GM20000 (cell line): Measurements from ENCODE around the gene MYRFL.

Source experiments
- DNase-seq: peaks from one replicate; pipeline ENCODE4 v3.0.0; 2012; ENCODE audit warnings: low spot score
- TF ChIP-seq, protein P1 (sequence below): IDR thresholded peaks from 2 replicates; pipeline ENCODE4 v1.5.1; 2012; ENCODE audit warnings: mild to moderate bottlenecking, control low read depth; ENCODE audit errors: extremely low read depth, missing control alignments

Gene MYRFL

DNA sequence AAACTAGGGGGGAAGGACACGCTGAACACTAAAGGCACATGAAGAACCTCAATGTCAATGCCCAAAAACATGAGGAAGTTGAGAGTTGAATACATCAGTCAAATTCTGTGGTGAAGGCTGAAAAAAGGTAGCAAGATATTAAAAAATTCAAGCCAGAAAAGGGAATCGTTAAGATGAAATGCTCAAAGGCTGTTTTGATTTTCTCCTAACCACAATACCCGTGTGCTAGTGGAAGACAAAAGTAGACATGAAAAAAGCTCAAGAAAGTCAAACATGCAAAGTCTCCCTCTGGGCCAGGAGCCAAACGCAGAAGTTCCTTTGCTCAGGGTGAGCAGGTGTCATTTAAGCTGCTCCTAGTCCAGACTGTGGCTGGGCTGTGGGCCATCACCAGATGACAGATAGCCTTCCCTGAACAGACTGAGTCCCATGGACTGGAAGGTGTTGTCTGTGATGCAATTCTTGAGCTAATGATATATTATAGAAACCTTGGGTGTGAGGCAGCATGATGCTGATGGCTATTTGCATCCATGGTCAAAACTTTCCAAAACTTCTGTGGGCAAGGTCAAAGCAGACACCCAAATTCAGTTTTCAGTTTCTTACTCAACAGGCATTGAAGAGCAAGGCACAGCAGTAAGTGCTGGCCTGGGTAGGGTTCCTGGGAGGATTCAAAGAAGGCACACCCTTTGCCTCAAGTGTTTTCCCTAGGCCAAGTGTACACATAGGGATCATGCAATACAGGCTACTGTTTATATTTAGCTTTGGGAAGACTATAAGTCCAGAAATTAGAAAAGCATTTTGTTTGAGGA lies 81.6 kb downstream of the MYRFL start:
- DNase-seq, result peak; percentile 11
- TF ChIP-seq, protein P1, sequence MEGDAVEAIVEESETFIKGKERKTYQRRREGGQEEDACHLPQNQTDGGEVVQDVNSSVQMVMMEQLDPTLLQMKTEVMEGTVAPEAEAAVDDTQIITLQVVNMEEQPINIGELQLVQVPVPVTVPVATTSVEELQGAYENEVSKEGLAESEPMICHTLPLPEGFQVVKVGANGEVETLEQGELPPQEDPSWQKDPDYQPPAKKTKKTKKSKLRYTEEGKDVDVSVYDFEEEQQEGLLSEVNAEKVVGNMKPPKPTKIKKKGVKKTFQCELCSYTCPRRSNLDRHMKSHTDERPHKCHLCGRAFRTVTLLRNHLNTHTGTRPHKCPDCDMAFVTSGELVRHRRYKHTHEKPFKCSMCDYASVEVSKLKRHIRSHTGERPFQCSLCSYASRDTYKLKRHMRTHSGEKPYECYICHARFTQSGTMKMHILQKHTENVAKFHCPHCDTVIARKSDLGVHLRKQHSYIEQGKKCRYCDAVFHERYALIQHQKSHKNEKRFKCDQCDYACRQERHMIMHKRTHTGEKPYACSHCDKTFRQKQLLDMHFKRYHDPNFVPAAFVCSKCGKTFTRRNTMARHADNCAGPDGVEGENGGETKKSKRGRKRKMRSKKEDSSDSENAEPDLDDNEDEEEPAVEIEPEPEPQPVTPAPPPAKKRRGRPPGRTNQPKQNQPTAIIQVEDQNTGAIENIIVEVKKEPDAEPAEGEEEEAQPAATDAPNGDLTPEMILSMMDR, result no peak

DNA sequence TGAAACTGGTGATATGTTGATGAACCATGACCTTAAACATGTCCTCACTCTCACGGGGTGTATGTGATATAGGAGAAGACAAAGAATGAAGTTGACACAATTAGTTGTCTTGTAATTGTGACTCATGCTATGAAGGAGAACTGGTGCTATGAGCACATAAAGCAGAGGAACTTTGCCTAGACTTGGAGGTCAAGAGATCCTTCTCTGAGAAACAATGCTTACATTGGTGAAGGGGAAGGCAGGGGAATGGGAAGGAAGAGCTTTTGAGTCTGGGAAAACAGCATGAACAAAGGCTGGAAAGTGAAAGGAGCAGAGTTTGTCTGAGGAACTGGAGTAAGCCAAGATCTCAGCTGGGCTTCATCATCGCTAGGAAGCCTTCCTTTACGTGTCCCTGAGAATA lies 83.2 kb downstream of the MYRFL start:
- TF ChIP-seq, protein P1, result no peak

DNA sequence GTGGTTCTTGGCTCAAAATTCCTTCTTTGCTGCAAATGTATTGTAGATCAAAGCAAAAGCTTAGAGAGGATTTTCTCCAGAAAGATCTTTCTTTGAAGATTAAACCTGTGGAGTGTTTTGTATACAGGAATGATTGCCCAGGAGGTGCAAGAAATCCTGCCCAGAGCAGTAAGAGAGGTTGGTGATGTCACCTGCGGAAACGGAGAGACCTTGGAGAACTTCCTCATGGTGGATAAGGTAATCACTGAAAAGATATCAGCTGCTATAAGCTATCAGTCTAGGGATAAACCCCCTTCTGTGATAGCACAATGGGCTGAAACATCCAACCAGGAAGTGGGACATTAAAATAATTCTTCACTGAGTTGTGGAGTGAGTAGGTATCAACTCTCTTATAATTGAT lies 85.7 kb downstream of the MYRFL start:
- TF ChIP-seq, protein P1, result no peak
- no peak for DNase-seq

More for the DNA sequence above, 83.2 kb downstream of the MYRFL start:
- no peak for DNase-seq

DNA sequence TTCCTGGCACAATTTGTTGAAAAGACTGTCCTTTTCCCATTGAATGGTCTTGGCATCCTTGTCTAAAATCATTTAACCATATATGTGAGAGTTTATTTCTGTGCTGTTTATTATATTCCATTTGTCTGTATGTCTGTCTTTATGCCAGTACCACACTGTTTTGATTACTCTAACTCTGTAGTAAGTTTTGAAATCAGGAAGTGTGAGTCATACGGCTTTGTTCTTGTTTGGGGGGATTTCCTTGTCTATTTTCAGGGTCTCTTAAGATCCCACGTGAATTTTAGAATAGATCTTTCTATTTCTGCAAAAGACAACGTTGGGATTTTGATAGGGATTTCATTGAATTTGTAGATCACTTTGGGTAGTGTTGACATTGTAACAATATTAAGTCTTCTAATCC lies 88.5 kb downstream of the MYRFL start:
- TF ChIP-seq, protein P1, result no peak
- DNase-seq, result no peak

DNA sequence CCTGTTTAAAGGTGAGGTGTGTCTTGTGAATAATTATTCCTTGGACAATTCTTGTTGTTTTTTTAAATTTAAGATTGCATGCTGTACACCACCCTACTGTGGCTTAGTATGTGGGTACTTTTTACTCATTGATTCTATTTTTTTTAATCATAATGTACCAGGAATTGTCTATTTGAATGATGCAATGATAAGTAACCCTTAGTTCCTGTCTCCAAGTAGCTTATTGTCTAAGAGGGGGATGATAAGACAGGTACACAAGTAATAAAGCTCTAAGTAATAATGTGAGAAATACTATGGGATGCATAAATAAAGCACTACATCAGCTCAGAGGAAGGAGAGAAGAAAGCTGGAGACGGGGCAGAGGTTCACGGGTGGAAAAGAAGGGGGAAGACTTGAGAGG lies 90.9 kb downstream of the MYRFL start:
- DNase-seq, result no peak
- TF ChIP-seq, protein P1, result no peak

DNA sequence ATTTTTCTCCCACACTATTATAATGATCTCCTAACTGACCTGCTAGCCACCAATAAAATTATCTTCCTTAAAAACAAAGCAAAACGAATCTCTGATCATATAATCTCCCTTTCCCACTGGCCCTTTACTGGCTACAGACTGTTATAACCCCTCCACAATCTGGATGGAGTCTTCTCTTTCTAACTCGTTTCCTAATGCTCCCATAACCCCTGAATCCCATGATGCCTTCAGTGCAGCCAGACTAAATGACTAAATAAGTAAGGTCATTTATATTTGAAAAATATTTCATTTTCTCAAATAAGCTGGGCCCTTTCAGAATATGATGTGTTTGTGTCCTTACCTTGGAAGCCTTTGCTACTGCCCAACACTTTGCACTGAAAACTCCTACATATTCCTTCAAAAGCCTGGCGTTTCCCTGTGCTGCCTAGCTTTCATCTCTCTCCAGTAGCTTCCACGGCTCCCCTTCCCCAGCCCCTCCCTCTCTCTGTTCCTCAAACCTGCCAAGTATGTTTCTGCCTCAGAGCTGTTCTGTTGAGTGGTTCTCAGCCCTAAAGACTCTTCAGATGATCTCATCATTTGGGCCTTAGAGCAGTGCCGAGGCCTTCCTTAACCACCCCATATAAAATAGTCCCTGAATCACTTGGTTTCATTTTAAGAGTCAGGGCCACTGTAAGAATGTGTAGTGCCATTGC lies 91.7 kb downstream of the MYRFL start:
- no peak for DNase-seq
- TF ChIP-seq, protein P1, result no peak

DNA sequence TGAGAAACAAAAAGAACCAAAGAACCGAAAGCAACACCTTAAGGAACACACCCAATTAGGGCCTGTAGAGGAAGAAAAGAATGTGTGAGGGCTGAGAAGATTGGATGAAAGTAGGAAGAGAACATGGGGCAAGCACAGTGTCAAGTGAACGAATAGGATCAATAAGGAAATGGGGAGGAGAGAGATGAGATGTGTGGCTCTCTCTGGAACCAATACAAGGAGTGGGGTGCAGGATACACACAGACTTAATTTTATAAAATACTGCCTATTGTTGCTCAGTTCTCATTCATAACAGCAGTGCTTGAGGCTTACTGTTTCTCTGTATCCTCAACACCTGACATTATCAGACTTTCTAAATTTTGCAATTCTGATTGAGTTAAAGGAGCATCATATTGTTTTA lies 93.3 kb downstream of the MYRFL start:
- TF ChIP-seq, protein P1, result no peak
- DNase-seq, result no peak
